ENCODE data around the gene A2M.

The A2M gene

GRCh38 chr12:9098115-9098452, 17.6 kb downstream of the A2M start:
- no peak for DNase-seq

GRCh38 chr12:9096563-9097176, 19.0 kb downstream of the A2M start:
- no peak for DNase-seq

- DNase-seq = no peak
These were observed 20.4 kb downstream of the A2M start for GRCh38 chr12:9095322-9095721.

- no peak for DNase-seq
These were observed 21.1 kb downstream of the A2M start for GRCh38 chr12:9094512-9095206.

- DNase-seq = no peak
These were observed 23.7 kb downstream of the A2M start for GRCh38 chr12:9091891-9092598.

- DNase-seq = no peak
These were observed 25.5 kb downstream of the A2M start for GRCh38 chr12:9090220-9090619.

- no peak for DNase-seq
These were observed 28.5 kb downstream of the A2M start for GRCh38 chr12:9087087-9087835.

GRCh38 chr12:9086087-9086486, 29.6 kb downstream of the A2M start:
- no peak for DNase-seq

GRCh38 chr12:9084417-9084816, 31.3 kb downstream of the A2M start:
- no peak for DNase-seq

GRCh38 chr12:9083793-9084192, 31.9 kb downstream of the A2M start:
- no peak for DNase-seq

GRCh38 chr12:9081667-9082427, 33.9 kb downstream of the A2M start:
- DNase-seq = no peak

GRCh38 chr12:9079883-9080675, 35.6 kb downstream of the A2M start:
- DNase-seq = no peak

GRCh38 chr12:9079082-9079481, 36.6 kb downstream of the A2M start:
- DNase-seq = no peak

GRCh38 chr12:9077152-9078031, 38.3 kb downstream of the A2M start:
- no peak for DNase-seq

GRCh38 chr12:9076733-9077132, 39.0 kb downstream of the A2M start:
- DNase-seq = no peak

- DNase-seq = no peak
These were observed 40.6 kb downstream of the A2M start for GRCh38 chr12:9075138-9075535.

- no peak for DNase-seq
These were observed 41.1 kb downstream of the A2M start for GRCh38 chr12:9074484-9075137.

- no peak for DNase-seq
These were observed 42.6 kb downstream of the A2M start for GRCh38 chr12:9073076-9073475.

- no peak for DNase-seq
These were observed 43.2 kb downstream of the A2M start for GRCh38 chr12:9072481-9073038.

GRCh38 chr12:9071969-9072368, 43.8 kb downstream of the A2M start:
- no peak for DNase-seq

All from CD4-positive, alpha-beta T cell treated with Interleukin-4 for 1 hour (primary cell).